ENCODE results near the gene PLAGL1. TPM values are rescaled to one million over a fixed set of nuclear protein-coding genes. Genes with fewer than 3 reads are reported as not detected.
"Not testable (repeated sequence)": the region's sequence is repeated elsewhere in the genome, so short reads cannot be mapped to it uniquely, and the experiment has no call there.

Gene PLAGL1
- total RNA-seq, 2 donors from 2014 or later = 6.1 to 18.3 TPM

- Mint-ChIP-seq H3K27me3 (no peaks in the 10 kb centered on the region), H3K36me3 (no peaks in the 10 kb centered on the region), H3K4me1 (ENCODE audit: low read depth in 2 of 2) (no peaks in the 10 kb centered on the region), H3K9me3 (no peaks in the 10 kb centered on the region), H3K4me3 (no peak overlapping the region), H3K27ac (no peak overlapping the region)
- no peak for DNase-seq (ENCODE audit: low spot score)
- no peak for ATAC-seq
Measured at GRCh38 chr6:144029452-144029851, 21.4 kb upstream of the PLAGL1 start.

GRCh38 chr6:144027932-144028587 lies 20.0 kb upstream of the PLAGL1 start:
- Mint-ChIP-seq H3K27ac (no peak overlapping the region), H3K4me3 (no peak overlapping the region), H3K4me1 (ENCODE audit: low read depth in 2 of 2) (no peaks in the 10 kb centered on the region), H3K9me3 (no peaks in the 10 kb centered on the region), H3K36me3 (no peaks in the 10 kb centered on the region), H3K27me3 (no peaks in the 10 kb centered on the region)
- DNase-seq (ENCODE audit: low spot score) (no peak), ATAC-seq (no peak)

- no peaks in the 10 kb centered on the region for H3K27me3 Mint-ChIP-seq
- no peaks in the 10 kb centered on the region for H3K9me3 Mint-ChIP-seq
- H3K36me3 Mint-ChIP-seq = no peaks in the 10 kb centered on the region
- peaks cover 0 to 2% of the 10 kb centered on the region in 2 donors for H3K4me1 Mint-ChIP-seq (ENCODE audit: low read depth in 2 of 2)
- no peak overlapping the region for H3K4me3 Mint-ChIP-seq
- DNase-seq (ENCODE audit: low spot score) (no peak), ATAC-seq (no peak)
- H3K27ac Mint-ChIP-seq = no peak overlapping the region
Measured at GRCh38 chr6:144023216-144023615, 15.2 kb upstream of the PLAGL1 start.

- Mint-ChIP-seq H3K4me3 (no peak overlapping the region), H3K9me3 (no peaks in the 10 kb centered on the region), H3K4me1 (ENCODE audit: low read depth in 2 of 2) (peaks cover 0 to 2% of the 10 kb centered on the region in 2 donors), H3K36me3 (no peaks in the 10 kb centered on the region), H3K27ac (no peak overlapping the region), H3K27me3 (no peaks in the 10 kb centered on the region)
- no peak for ATAC-seq
- DNase-seq (ENCODE audit: low spot score) = no peak
Measured at GRCh38 chr6:144019929-144020328, 11.9 kb upstream of the PLAGL1 start.

- ATAC-seq = no peak
- Mint-ChIP-seq H3K27me3 (no peaks in the 10 kb centered on the region), H3K27ac (no peak overlapping the region), H3K9me3 (no peaks in the 10 kb centered on the region), H3K36me3 (no peaks in the 10 kb centered on the region), H3K4me1 (ENCODE audit: low read depth in 2 of 2) (peaks cover 3 to 5% of the 10 kb centered on the region in 2 donors), H3K4me3 (no peak overlapping the region)
- DNase-seq (ENCODE audit: low spot score) = no peak
Measured at GRCh38 chr6:144017166-144018094, 9.4 kb upstream of the PLAGL1 start.

GRCh38 chr6:144013486-144013909 lies 5.4 kb upstream of the PLAGL1 start:
- DNase-seq (ENCODE audit: low spot score) (no peak), ATAC-seq (no peak)
- Mint-ChIP-seq H3K27me3 (peaks cover 10% of the 10 kb centered on the region in 2 donors), H3K9me3 (no peaks in the 10 kb centered on the region), H3K36me3 (no peaks in the 10 kb centered on the region), H3K4me3 (no peak overlapping the region), H3K27ac (no peak overlapping the region), H3K4me1 (ENCODE audit: low read depth in 2 of 2) (peaks cover 5 to 6% of the 10 kb centered on the region in 2 donors)

- no peak overlapping the region for H3K4me3 Mint-ChIP-seq
- no peaks in the 10 kb centered on the region for H3K36me3 Mint-ChIP-seq
- no peak overlapping the region for H3K27ac Mint-ChIP-seq
- H3K4me1 Mint-ChIP-seq (ENCODE audit: low read depth in 2 of 2) = peaks cover 5 to 6% of the 10 kb centered on the region in 2 donors
- ATAC-seq (no peak), DNase-seq (ENCODE audit: low spot score) (no peak)
- no peaks in the 10 kb centered on the region for H3K9me3 Mint-ChIP-seq
- peaks cover 10% of the 10 kb centered on the region in 2 donors for H3K27me3 Mint-ChIP-seq
Measured at GRCh38 chr6:144012534-144012933, 4.5 kb upstream of the PLAGL1 start.

- ATAC-seq = not testable (repeated sequence)
- peaks cover 5 to 14% of the 10 kb centered on the region in 2 donors for H3K4me1 Mint-ChIP-seq (ENCODE audit: low read depth in 2 of 2)
Measured at GRCh38 chr6:144009628-144010027, 1.6 kb upstream of the PLAGL1 start.

GRCh38 chr6:144008846-144009245 lies 787 bp upstream of the PLAGL1 start:
- no peaks in the 10 kb centered on the region for H3K36me3 Mint-ChIP-seq
- H3K4me3 Mint-ChIP-seq = peak overlapping the region; percentile 44
- H3K27me3 Mint-ChIP-seq = peaks cover 19% of the 10 kb centered on the region in 2 donors
- DNase-seq (ENCODE audit: low spot score) (no peak), ATAC-seq (no peak)
- H3K4me1 Mint-ChIP-seq (ENCODE audit: low read depth in 2 of 2) = peaks cover 5 to 14% of the 10 kb centered on the region in 2 donors
- no peak overlapping the region for H3K27ac Mint-ChIP-seq
- no peaks in the 10 kb centered on the region for H3K9me3 Mint-ChIP-seq

More at GRCh38 chr6:144009628-144010027, 1.6 kb upstream of the PLAGL1 start:
- peaks cover 19% of the 10 kb centered on the region in 2 donors for H3K27me3 Mint-ChIP-seq
- not testable (repeated sequence) for H3K36me3 Mint-ChIP-seq; H3K27ac Mint-ChIP-seq; H3K9me3 Mint-ChIP-seq; H3K4me3 Mint-ChIP-seq; DNase-seq (ENCODE audit: low spot score)

GRCh38 chr6:144007478-144008119 lies 460 bp downstream of the PLAGL1 start:
- H3K27me3 Mint-ChIP-seq = peaks cover 19% of the 10 kb centered on the region in 2 donors
- peak overlapping the region; percentile 45 for H3K4me3 Mint-ChIP-seq
- no peak overlapping the region for H3K27ac Mint-ChIP-seq
- peaks cover 0 to 11% of the 10 kb centered on the region in 2 donors for H3K4me1 Mint-ChIP-seq (ENCODE audit: low read depth in 2 of 2)
- DNase-seq (ENCODE audit: low spot score) (no peak), ATAC-seq (peak in 1 of 2 donors; percentile 62)
- no peaks in the 10 kb centered on the region for H3K36me3 Mint-ChIP-seq
- no peaks in the 10 kb centered on the region for H3K9me3 Mint-ChIP-seq

- DNase-seq (ENCODE audit: low spot score) (no peak), ATAC-seq (no peak)
- H3K4me3 Mint-ChIP-seq = peak overlapping the region; percentile 45
- H3K27ac Mint-ChIP-seq = no peak overlapping the region
- H3K27me3 Mint-ChIP-seq = peaks cover 19 to 24% of the 10 kb centered on the region in 2 donors
- H3K4me1 Mint-ChIP-seq (ENCODE audit: low read depth in 2 of 2) = peaks cover 0 to 11% of the 10 kb centered on the region in 2 donors
- no peaks in the 10 kb centered on the region for H3K9me3 Mint-ChIP-seq
- no peaks in the 10 kb centered on the region for H3K36me3 Mint-ChIP-seq
Measured at GRCh38 chr6:144006736-144007477, 1.2 kb downstream of the PLAGL1 start.

GRCh38 chr6:143999406-143999805 lies 8.7 kb downstream of the PLAGL1 start:
- no peaks in the 10 kb centered on the region for H3K36me3 Mint-ChIP-seq
- no peak for DNase-seq (ENCODE audit: low spot score)

GRCh38 chr6:143998686-143999085 lies 9.4 kb downstream of the PLAGL1 start:
- Mint-ChIP-seq H3K9me3 (no peaks in the 10 kb centered on the region), H3K36me3 (no peaks in the 10 kb centered on the region), H3K4me3 (no peak overlapping the region), H3K4me1 (ENCODE audit: low read depth in 2 of 2) (no peaks in the 10 kb centered on the region), H3K27me3 (peaks cover 0 to 19% of the 10 kb centered on the region in 2 donors), H3K27ac (no peak overlapping the region)
- DNase-seq (ENCODE audit: low spot score) (no peak), ATAC-seq (no peak)

More at GRCh38 chr6:143999406-143999805, 8.7 kb downstream of the PLAGL1 start:
- Mint-ChIP-seq H3K27me3 (peaks cover 0 to 19% of the 10 kb centered on the region in 2 donors), H3K4me1 (ENCODE audit: low read depth in 2 of 2) (no peaks in the 10 kb centered on the region), H3K9me3 (no peaks in the 10 kb centered on the region), H3K4me3 (no peak overlapping the region), H3K27ac (no peak overlapping the region)
- no peak for ATAC-seq
